ENCODE results near the gene DPP10. TPM values are rescaled to one million over a fixed set of nuclear protein-coding genes. Genes with fewer than 3 reads are reported as not detected.

The DPP10 gene
- total RNA-seq, 2 donors from 2014 or later = 3.1 to 11.2 TPM

- Histone ChIP-seq H3K36me3 (replicated peaks in 1 of 2; ENCODE audit: insufficient read depth in 1 of 2, low read depth in 2 of 2) (no peaks in the 10 kb centered on the region), H3K27me3 (no peaks in the 10 kb centered on the region), H3K27ac (no peak overlapping the region), H3K4me1 (no peaks in the 10 kb centered on the region), H3K4me3 (no peak overlapping the region), H3K9me3 (no peaks in the 10 kb centered on the region)
- DNase-seq (no peak), ATAC-seq (no peak)
- TF ChIP-seq POLR2A (IDR thresholded peaks at IDR 0.05) (no peak), CTCF (IDR thresholded peaks at IDR 0.05) (no peak)
- 64 to 65% methylated on average over 4 of the region's 4 CpGs for WGBS, 2 donors
- intact Hi-C loops (cut with DNase I) = no loop called here
Observed at GRCh38 chr2:114651933-114652332, 209.5 kb downstream of the DPP10 start.

GRCh38 chr2:114659880-114660279 lies 217.4 kb downstream of the DPP10 start:
- Histone ChIP-seq H3K4me1 (peaks cover 5% of the 10 kb centered on the region), H3K27ac (no peak overlapping the region), H3K4me3 (no peak overlapping the region), H3K36me3 (replicated peaks in 1 of 2; ENCODE audit: insufficient read depth in 1 of 2, low read depth in 2 of 2) (no peaks in the 10 kb centered on the region), H3K27me3 (no peaks in the 10 kb centered on the region), H3K9me3 (no peaks in the 10 kb centered on the region)
- TF ChIP-seq CTCF (IDR thresholded peaks at IDR 0.05) (no peak), POLR2A (IDR thresholded peaks at IDR 0.05) (no peak)
- no peak for ATAC-seq
- DNase-seq = no peak
- intact Hi-C loops (cut with DNase I) = no loop called here
- 51 to 63% methylated on average over 2 of the region's 2 CpGs for WGBS, 2 donors

GRCh38 chr2:114661971-114662939 lies 219.8 kb downstream of the DPP10 start:
- intact Hi-C loops (cut with DNase I) = no loop called here
- no peak for TF ChIP-seq CTCF (IDR thresholded peaks at IDR 0.05)
- no peak for TF ChIP-seq POLR2A (IDR thresholded peaks at IDR 0.05)
- Histone ChIP-seq H3K27me3 (no peaks in the 10 kb centered on the region), H3K36me3 (replicated peaks in 1 of 2; ENCODE audit: insufficient read depth in 1 of 2, low read depth in 2 of 2) (no peaks in the 10 kb centered on the region), H3K4me3 (peak overlapping the region; percentile 35 to 43), H3K4me1 (peaks cover 5% of the 10 kb centered on the region), H3K27ac (no peak overlapping the region), H3K9me3 (no peaks in the 10 kb centered on the region)
- 14 to 15% methylated on average over 51 to 67 of the region's 67 CpGs for WGBS, 2 donors
- DNase-seq = peak; percentile 12 to 38 (median 14)
- ATAC-seq = peak; percentile 71

GRCh38 chr2:114668415-114668814 lies 226.0 kb downstream of the DPP10 start:
- H3K27me3 ChIP-seq = no peaks in the 10 kb centered on the region

More at GRCh38 chr2:114668415-114668814, 226.0 kb downstream of the DPP10 start:
- Histone ChIP-seq H3K9me3 (no peaks in the 10 kb centered on the region), H3K4me1 (no peaks in the 10 kb centered on the region), H3K4me3 (no peak overlapping the region), H3K27ac (no peak overlapping the region), H3K36me3 (replicated peaks in 1 of 2; ENCODE audit: insufficient read depth in 1 of 2, low read depth in 2 of 2) (no peaks in the 10 kb centered on the region)
- DNase-seq = no peak
- no peak for TF ChIP-seq POLR2A (IDR thresholded peaks at IDR 0.05)
- no peak for TF ChIP-seq CTCF (IDR thresholded peaks at IDR 0.05)
- intact Hi-C loops (cut with DNase I) = no loop called here
- ATAC-seq = no peak

Measured in body of pancreas (tissue), 4 donors.